ENCODE measurements around the gene CFAP74.
A peak's percentile ranks its signal among the peaks of the same experiment; 100 is the strongest.

The CFAP74 gene

GRCh38 chr1:2003541-2004131, at the start of gene CFAP74:
TSS of gene CFAP74 (minus strand) at chr1:2003786. CDS start at chr1:1990956, 12,830 bp downstream.
- DNase-seq (ENCODE audit: low spot score in 2 of 2) (no peak), ATAC-seq (peak; percentile 44)
- H3K4me1 Mint-ChIP-seq: no peaks in the 10 kb centered on the region
- H3K27ac Mint-ChIP-seq: no peak within 1 kb of the TSS
- no peak within 1 kb of the TSS for H3K4me3 Mint-ChIP-seq
- no peaks in the 10 kb centered on the region for H3K9me3 Mint-ChIP-seq
- H3K36me3 Mint-ChIP-seq: no peaks in the 10 kb centered on the region

GRCh38 chr1:2053217-2053616, 49.6 kb upstream of the CFAP74 start:
- Mint-ChIP-seq H3K4me3 (peak overlapping the region; percentile 76), H3K27ac (peak overlapping the region; percentile 78)

GRCh38 chr1:2052756-2053155, 49.2 kb upstream of the CFAP74 start:
- peak overlapping the region; percentile 76 for H3K4me3 Mint-ChIP-seq
- DNase-seq (ENCODE audit: low spot score in 2 of 2): no peak
- no peaks in the 10 kb centered on the region for H3K9me3 Mint-ChIP-seq
- H3K36me3 Mint-ChIP-seq: peaks cover 10% of the 10 kb centered on the region
- H3K27ac Mint-ChIP-seq: peak overlapping the region; percentile 78
- ATAC-seq: no peak
- peaks cover 38% of the 10 kb centered on the region for H3K4me1 Mint-ChIP-seq

More at GRCh38 chr1:2053217-2053616, 49.6 kb upstream of the CFAP74 start:
- H3K36me3 Mint-ChIP-seq: peaks cover 10% of the 10 kb centered on the region
- ATAC-seq (no peak), DNase-seq (ENCODE audit: low spot score in 2 of 2) (no peak)
- H3K9me3 Mint-ChIP-seq: no peaks in the 10 kb centered on the region
- peaks cover 36% of the 10 kb centered on the region for H3K4me1 Mint-ChIP-seq

GRCh38 chr1:2052054-2052679, 48.6 kb upstream of the CFAP74 start:
- Mint-ChIP-seq H3K36me3 (peaks cover 10% of the 10 kb centered on the region), H3K4me3 (peak overlapping the region; percentile 76), H3K4me1 (peaks cover 38% of the 10 kb centered on the region), H3K27ac (peak overlapping the region; percentile 78), H3K9me3 (no peaks in the 10 kb centered on the region)
- ATAC-seq (no peak), DNase-seq (ENCODE audit: low spot score in 2 of 2) (no peak)

GRCh38 chr1:2050793-2051682, 47.5 kb upstream of the CFAP74 start:
- ATAC-seq (no peak), DNase-seq (ENCODE audit: low spot score in 2 of 2) (peak in 1 of 2 donors; percentile 61)
- H3K4me3 Mint-ChIP-seq: peak overlapping the region; percentile 76
- no peaks in the 10 kb centered on the region for H3K9me3 Mint-ChIP-seq
- peaks cover 38% of the 10 kb centered on the region for H3K4me1 Mint-ChIP-seq
- no peak overlapping the region for H3K27ac Mint-ChIP-seq
- H3K36me3 Mint-ChIP-seq: no peaks in the 10 kb centered on the region

- Mint-ChIP-seq H3K4me3 (peak overlapping the region; percentile 76), H3K27ac (no peak overlapping the region), H3K9me3 (no peaks in the 10 kb centered on the region), H3K36me3 (no peaks in the 10 kb centered on the region), H3K4me1 (peaks cover 44% of the 10 kb centered on the region)
- peak; percentile 55 for ATAC-seq
- no peak for DNase-seq (ENCODE audit: low spot score in 2 of 2)
Observed at GRCh38 chr1:2050461-2050792, 46.8 kb upstream of the CFAP74 start.

- peak; percentile 95 for ATAC-seq
- Mint-ChIP-seq H3K4me3 (peak within 1 kb of the TSS; percentile 76), H3K36me3 (no peaks in the 10 kb centered on the region), H3K27ac (peak within 1 kb of the TSS; percentile 65), H3K4me1 (peaks cover 49% of the 10 kb centered on the region), H3K9me3 (no peaks in the 10 kb centered on the region)
- DNase-seq (ENCODE audit: low spot score in 2 of 2): peak; percentile 89 to 96
Observed at GRCh38 chr1:2049718-2050431, 46.3 kb upstream of the CFAP74 start, which contains the start of gene PRKCZ. TSS of gene PRKCZ (plus strand) at chr1:2050411. CDS start at chr1:2050631, 220 bp downstream.

- Mint-ChIP-seq H3K36me3 (no peaks in the 10 kb centered on the region), H3K9me3 (no peaks in the 10 kb centered on the region), H3K27ac (peak overlapping the region; percentile 65), H3K4me3 (peak overlapping the region; percentile 76), H3K4me1 (peaks cover 50% of the 10 kb centered on the region)
- no peak for ATAC-seq
- peak in 1 of 2 donors; percentile 63 for DNase-seq (ENCODE audit: low spot score in 2 of 2)
Observed at GRCh38 chr1:2049225-2049717, 45.7 kb upstream of the CFAP74 start.

- ATAC-seq: no peak
- H3K9me3 Mint-ChIP-seq: no peaks in the 10 kb centered on the region
- H3K36me3 Mint-ChIP-seq: no peaks in the 10 kb centered on the region
- H3K4me1 Mint-ChIP-seq: peaks cover 52% of the 10 kb centered on the region
- H3K27ac Mint-ChIP-seq: peak overlapping the region; percentile 65
- no peak for DNase-seq (ENCODE audit: low spot score in 2 of 2)
- peak overlapping the region; percentile 76 for H3K4me3 Mint-ChIP-seq
Observed at GRCh38 chr1:2047749-2048729, 44.5 kb upstream of the CFAP74 start.

- ATAC-seq (no peak), DNase-seq (ENCODE audit: low spot score in 2 of 2) (no peak)
- Mint-ChIP-seq H3K36me3 (no peaks in the 10 kb centered on the region), H3K4me1 (peaks cover 43% of the 10 kb centered on the region), H3K4me3 (no peak overlapping the region), H3K27ac (no peak overlapping the region), H3K9me3 (no peaks in the 10 kb centered on the region)
Observed at GRCh38 chr1:2046953-2047748, 43.6 kb upstream of the CFAP74 start.

GRCh38 chr1:2046174-2046917, 42.8 kb upstream of the CFAP74 start:
- no peaks in the 10 kb centered on the region for H3K9me3 Mint-ChIP-seq
- ATAC-seq (no peak), DNase-seq (ENCODE audit: low spot score in 2 of 2) (peak; percentile 38 to 76)
- no peaks in the 10 kb centered on the region for H3K36me3 Mint-ChIP-seq
- H3K4me3 Mint-ChIP-seq: peak overlapping the region; percentile 41
- H3K27ac Mint-ChIP-seq: peak overlapping the region; percentile 50
- peaks cover 35% of the 10 kb centered on the region for H3K4me1 Mint-ChIP-seq

GRCh38 chr1:2045468-2046173, 42.0 kb upstream of the CFAP74 start:
- Mint-ChIP-seq H3K4me3 (peak overlapping the region; percentile 41), H3K36me3 (no peaks in the 10 kb centered on the region), H3K27ac (peak overlapping the region; percentile 50), H3K9me3 (no peaks in the 10 kb centered on the region), H3K4me1 (peaks cover 35% of the 10 kb centered on the region)
- ATAC-seq (no peak), DNase-seq (ENCODE audit: low spot score in 2 of 2) (no peak)

Data from stimulated activated effector memory CD8-positive, alpha-beta T cell treated with anti-CD3 and anti-CD28 coated beads, Interleukin-12 subunit alpha, Interleukin-12 subunit beta, amount 100 ng/mL, for 72 hours (primary cell).